ENCODE data around the gene CPM. TPM values are rescaled to one million over a fixed set of nuclear protein-coding genes. Genes with fewer than 3 reads are reported as not detected.

CPM gene
- polyA plus RNA-seq, 1 donor = 27.3 TPM

- DNase-seq = no peak
Observed at GRCh38 chr12:68880660-68881325, 52.2 kb downstream of the CPM start.

GRCh38 chr12:68878846-68879245 lies 54.1 kb downstream of the CPM start:
- DNase-seq = no peak

GRCh38 chr12:68878283-68878682 lies 54.7 kb downstream of the CPM start:
- DNase-seq = no peak

- no peak for DNase-seq
Observed at GRCh38 chr12:68877583-68877982, 55.4 kb downstream of the CPM start.

GRCh38 chr12:68876461-68876860 lies 56.5 kb downstream of the CPM start:
- DNase-seq = no peak

- DNase-seq = no peak
Observed at GRCh38 chr12:68873316-68873715, 59.7 kb downstream of the CPM start.

GRCh38 chr12:68871921-68872320 lies 61.0 kb downstream of the CPM start:
- DNase-seq = no peak

GRCh38 chr12:68871396-68871795 lies 61.6 kb downstream of the CPM start:
- DNase-seq = no peak

GRCh38 chr12:68870443-68870842 lies 62.5 kb downstream of the CPM start:
- no peak for DNase-seq

- no peak for DNase-seq
Observed at GRCh38 chr12:68870011-68870410, 63.0 kb downstream of the CPM start.

GRCh38 chr12:68868043-68868790 lies 64.8 kb downstream of the CPM start:
- no peak for DNase-seq

- DNase-seq = no peak
Observed at GRCh38 chr12:68867606-68868005, 65.4 kb downstream of the CPM start.

- DNase-seq = no peak
Observed at GRCh38 chr12:68866950-68867349, 66.0 kb downstream of the CPM start.

- DNase-seq = no peak
Observed at GRCh38 chr12:68865399-68866164, 67.4 kb downstream of the CPM start.

GRCh38 chr12:68864604-68865003 lies 68.4 kb downstream of the CPM start:
- no peak for DNase-seq

- DNase-seq = peak; percentile 19
Observed at GRCh38 chr12:68863886-68864454, 69.0 kb downstream of the CPM start.

- no peak for DNase-seq
Observed at GRCh38 chr12:68863109-68863770, 69.7 kb downstream of the CPM start.

GRCh38 chr12:68861890-68862289 lies 71.1 kb downstream of the CPM start:
- no peak for DNase-seq

- no peak for DNase-seq
Observed at GRCh38 chr12:68856510-68856909, 76.5 kb downstream of the CPM start.

GRCh38 chr12:68855771-68856170 lies 77.2 kb downstream of the CPM start:
- DNase-seq = no peak

- no peak for DNase-seq
Observed at GRCh38 chr12:68855111-68855510, 77.9 kb downstream of the CPM start.

GRCh38 chr12:68854554-68854953 lies 78.4 kb downstream of the CPM start:
- DNase-seq = no peak

All from left kidney (tissue), 2 donors.